NCI-H345 (cell line): ENCODE data around the gene MYG1.
"Not testable (repeated sequence)": the region's sequence is repeated elsewhere in the genome, so short reads cannot be mapped to it uniquely, and the experiment has no call there.

ENCODE experiments used
- DNase-seq: peaks from one replicate; lab custom pipeline; 2025; lab: John Stamatoyannopoulos, UW

The MYG1 gene

GRCh38 chr12:53287741-53288216 lies 11.7 kb upstream of the MYG1 start:
- DNase-seq = peak; percentile 38

- DNase-seq = no peak
Observed at GRCh38 chr12:53288322-53288721, 11.2 kb upstream of the MYG1 start.

GRCh38 chr12:53289891-53290290 lies 9.6 kb upstream of the MYG1 start:
- no peak for DNase-seq

- DNase-seq = no peak
Observed at GRCh38 chr12:53290661-53291060, 8.8 kb upstream of the MYG1 start.

- peak; percentile 79 for DNase-seq
Observed at GRCh38 chr12:53292426-53292825, 7.1 kb upstream of the MYG1 start.

- peak; percentile 83 for DNase-seq
Observed at GRCh38 chr12:53295070-53295890, 4.2 kb upstream of the MYG1 start, which contains the start of gene PFDN5. PFDN5 (plus strand) TSS chr12:53295542; CDS start chr12:53295568, 26 bp downstream.

- DNase-seq = no peak
Observed at GRCh38 chr12:53295891-53296219, 3.6 kb upstream of the MYG1 start.

GRCh38 chr12:53297106-53297505 lies 2.4 kb upstream of the MYG1 start:
- not testable (repeated sequence) for DNase-seq

GRCh38 chr12:53298164-53298563 lies 1.3 kb upstream of the MYG1 start:
- no peak for DNase-seq

- no peak for DNase-seq
Observed at GRCh38 chr12:53299101-53299453, 418 bp upstream of the MYG1 start.

- DNase-seq = no peak
Observed at GRCh38 chr12:53300187-53300586, 692 bp downstream of the MYG1 start.

- no peak for DNase-seq
Observed at GRCh38 chr12:53302903-53303302, 3.4 kb downstream of the MYG1 start.

GRCh38 chr12:53306826-53307225 lies 7.3 kb downstream of the MYG1 start:
- DNase-seq = no peak

- no peak for DNase-seq
Observed at GRCh38 chr12:53308276-53308675, 8.8 kb downstream of the MYG1 start.

GRCh38 chr12:53313996-53314395 lies 14.5 kb downstream of the MYG1 start:
- DNase-seq = no peak

- no peak for DNase-seq
Observed at GRCh38 chr12:53320352-53321195, 21.1 kb downstream of the MYG1 start.

- no peak for DNase-seq
Observed at GRCh38 chr12:53324113-53324778, 24.8 kb downstream of the MYG1 start.

- DNase-seq = peak; percentile 83
Observed at GRCh38 chr12:53324779-53325510, 25.4 kb downstream of the MYG1 start.

GRCh38 chr12:53325511-53326061 lies 26.1 kb downstream of the MYG1 start:
- DNase-seq = no peak

- DNase-seq = no peak
Observed at GRCh38 chr12:53326460-53327185, 27.1 kb downstream of the MYG1 start.
